K562 (cell line): ENCODE results near the gene PLXNB1. TPM values are rescaled to one million over a fixed set of nuclear protein-coding genes. Genes with fewer than 3 reads are reported as not detected.
A peak's percentile ranks its signal among the peaks of the same experiment; 100 is the strongest.

Experiments
- ARID1B ChIP-seq: fragments of 450-650 bp; IDR thresholded peaks from 2 replicates; pipeline ENCODE4 v1.6.1; 2016; ENCODE audit warnings: antibody characterized with exemption, mild to moderate bottlenecking, inconsistent platforms
- DIDO1 ChIP-seq: fragments of 450-650 bp; IDR thresholded peaks from 2 replicates; pipeline ENCODE4 v1.6.1; 2016; ENCODE audit warnings: low read depth, missing biosample characterization, missing genetic modification characterization
- DNMT1 ChIP-seq: fragments of 450-650 bp; IDR thresholded peaks from 2 replicates; pipeline ENCODE4 v1.6.1; 2016; ENCODE audit warnings: antibody characterized with exemption, mild to moderate bottlenecking
- E2F8 ChIP-seq: fragments of 450-650 bp; IDR thresholded peaks from 2 replicates; pipeline ENCODE4 v1.7.1; 2018; ENCODE audit warnings: mild to moderate bottlenecking, low read depth; ENCODE audit not compliant: partially characterized antibody
- FOXM1 ChIP-seq, 2 experiments: fragments of 450-650 bp in 1 of 2; sonication (generic) in 1 of 2; formaldehyde crosslinking in 1 of 2; IDR thresholded peaks; 2 replicates each; pipeline versions ENCODE4 v1.6.1 to v1.9.0; 2017 to 2022; ENCODE audit warnings: low read depth in 2 of 2, mild to moderate bottlenecking in 2 of 2, missing genetic modification reagents in 1 of 2, moderate library complexity in 1 of 2
- GABPA ChIP-seq: fragments of 200-800 bp; sonication (Bioruptor generic); conservative IDR thresholded peaks from 2 replicates; pipeline ENCODE4 v1.6.1; 2016; ENCODE audit warnings: low read depth, missing genetic modification characterization, missing compliant biosample characterization
- KHSRP ChIP-seq: fragments of 450-650 bp; IDR thresholded peaks from 2 replicates; pipeline ENCODE4 v1.6.1; 2017
- MAX ChIP-seq: sonication (generic); formaldehyde crosslinking; IDR thresholded peaks from 2 replicates; pipeline ENCODE4 v1.9.0; 2022; ENCODE audit warnings: mild to moderate bottlenecking, missing genetic modification reagents
- MYC ChIP-seq, 2 experiments: fragments of 250-450 bp in 1 of 2; sonication (Bioruptor Pico) in 1 of 2; IDR thresholded peaks; 2 replicates each; pipeline versions ENCODE4 v1.5.1 to v1.6.1; 2012 to 2021; ENCODE audit warnings: low read depth in 2 of 2, borderline replicate concordance in 1 of 2, improper control_type of control experiment in 1 of 2, low read length in 1 of 2, mild to moderate bottlenecking in 1 of 2, moderate library complexity in 1 of 2
- NCOA1 ChIP-seq: fragments of 450-650 bp; IDR thresholded peaks from 2 replicates; pipeline ENCODE4 v1.6.1; 2016; ENCODE audit warnings: low read depth
- NKRF ChIP-seq: fragments of 450-650 bp; IDR thresholded peaks from 2 replicates; pipeline ENCODE4 v1.6.1; 2016; ENCODE audit warnings: borderline replicate concordance
- PHF20 ChIP-seq: fragments of 450-650 bp; IDR thresholded peaks from 2 replicates; pipeline ENCODE4 v1.6.1; 2018; ENCODE audit not compliant: partially characterized antibody
- PHF8 ChIP-seq: fragments of 200-600 bp; sonication (generic); IDR thresholded peaks from 2 replicates; pipeline ENCODE4 v1.6.1; 2012; ENCODE audit warnings: mixed run types, mild to moderate bottlenecking, inconsistent platforms, low read length, moderate library complexity, borderline replicate concordance
- POLR2G ChIP-seq: fragments of 200-400 bp; formaldehyde crosslinking; IDR thresholded peaks from 2 replicates; pipeline ENCODE4 v1.6.1; 2017; ENCODE audit warnings: low read depth, mild to moderate bottlenecking, antibody characterized with exemption, low read length, moderate library complexity
- SIN3A ChIP-seq, 2 experiments: fragments of 150-350 bp in 1 of 2; IDR thresholded peaks; 2 replicates each; pipeline ENCODE4 v1.6.1; 2011 to 2016; ENCODE audit warnings: borderline replicate concordance in 2 of 2, low read depth in 2 of 2, low read length in 2 of 2, mild to moderate bottlenecking in 2 of 2, moderate library complexity in 2 of 2; ENCODE audit not compliant: control insufficient read depth in 1 of 2
- SMARCA5 ChIP-seq: fragments of 450-650 bp; IDR thresholded peaks from 2 replicates; pipeline ENCODE4 v1.6.1; 2016
- SMARCE1 ChIP-seq: fragments of 450-650 bp; IDR thresholded peaks from 2 replicates; pipeline ENCODE4 v1.7.1; 2016; ENCODE audit warnings: mild to moderate bottlenecking
- TAF15 ChIP-seq: fragments of 200-400 bp; formaldehyde crosslinking; IDR thresholded peaks from 2 replicates; pipeline ENCODE4 v1.6.1; 2017; ENCODE audit warnings: mild to moderate bottlenecking, low read depth, low read length, moderate library complexity
- ZNF398 ChIP-seq: fragments of 250-450 bp; sonication (Bioruptor Pico); IDR thresholded peaks from 2 replicates; pipeline ENCODE4 v1.8.0; 2021; ENCODE audit warnings: moderate library complexity, mild to moderate bottlenecking, inconsistent platforms
- ZNF41 ChIP-seq: fragments of 250-450 bp; sonication (Bioruptor Pico); conservative IDR thresholded peaks from 2 replicates; pipeline ENCODE4 v1.4.0; 2020; ENCODE audit warnings: mild to moderate bottlenecking
- polyA plus RNA-seq, 8 experiments: library from polyadenylated mRNA; depleted of rRNA in 4 of 8; stranded (reverse) in 5 of 8; unstranded in 3 of 8; fragments of >200 nt; fragmentation: Nextera tagmentation in 2 of 8; fragmentation: Illumina TruSeq in 1 of 8; extraction: Ambion mirVana in 2 of 8; extraction: Trizol in 1 of 8; gene quantifications; 2 replicates each; pipeline versions ENCODE4 v1.2.1 to v1.2.3, GENCODE V29; 2011 to 2014; ENCODE audit warnings: inconsistent platforms in 1 of 8, missing spikeins in 1 of 8
- total RNA-seq, 7 experiments: library from RNA; depleted of rRNA in 6 of 7; stranded (reverse); fragments of >200 nt in 6 of 7; fragmentation: Illumina TruSeq in 2 of 7; extraction: Trizol in 2 of 7; gene quantifications; 2 replicates each; pipeline versions ENCODE4 v1.2.1 to v1.2.3, GENCODE V29; 2011 to 2021; ENCODE audit warnings: low replicate concordance in 1 of 7

The PLXNB1 gene
- total and polyA plus RNA-seq, 9 of the 15 experiments (the other 6 are each of a cell fraction or from before 2014, with no cell fraction given), result 0.17 to 17.4 (median 6.0) TPM

- TF ChIP-seq SMARCE1 (peak; percentile 56; the same call in 1 of the 2 replicates), ARID1B (peak; percentile 49), MAX (CRISPR knock-in tag) (peak; percentile 16), NKRF (peak; percentile 74), MYC (IDR thresholded peaks at IDR 0.05; ENCODE audit: low read depth, low read length) (peak; percentile 74), MYC (CRISPR knock-in tag; IDR thresholded peaks at IDR 0.05; ENCODE audit: borderline replicate concordance, low read depth) (no peak), DIDO1 (tag) (0 out of 2 replicates have a peak, but pooled peaks have one; percentile 34), POLR2G (peak; percentile 69; the same call in 1 of the 2 replicates), DNMT1 (0 out of 2 replicates have a peak, but pooled peaks have one; percentile 63), PHF20 (peak; percentile 24), SIN3A (IDR thresholded peaks at IDR 0.05; ENCODE audit: borderline replicate concordance in 2 of 2, control insufficient read depth in 1 of 2, low read depth in 2 of 2, low read length in 2 of 2) (0 out of 4 replicates have a peak, but pooled peaks of 1 of the 2 experiments have one; percentile 68), ZNF41 (CRISPR knock-in tag) (no peak), PHF8 (peak; percentile 77), E2F8 (peak; percentile 39), ZNF398 (CRISPR knock-in tag) (no peak), SMARCA5 (0 out of 2 replicates have a peak, but pooled peaks have one; percentile 20), KHSRP (0 out of 2 replicates have a peak, but pooled peaks have one; percentile 14), TAF15 (no peak), NCOA1 (peak; percentile 46; the same call in 1 of the 2 replicates), GABPA (tag) (peak; percentile 72), FOXM1 (IDR thresholded peaks at IDR 0.05; ENCODE audit: low read depth) (peak; percentile 26; the same call in 1 of the 2 replicates), FOXM1 (CRISPR knock-in tag; IDR thresholded peaks at IDR 0.05; ENCODE audit: low read depth) (0 out of 2 replicates have a peak, but pooled peaks have one; percentile 58)
Observed at GRCh38 chr3:48472923-48473616, 43.2 kb upstream of the PLXNB1 start (continued).
